Inflammatory macrophage (primary cell): ENCODE data around the gene FIBIN.
"Not testable (repeated sequence)": the region's sequence is repeated elsewhere in the genome, so short reads cannot be mapped to it uniquely, and the experiment has no call there.

Experiments
- DNase-seq, 2 donors: peaks; one replicate each; pipeline ENCODE4 v3.0.0-alpha.2; 2020 to 2022
- total RNA-seq, 18 experiments: gene quantifications; one replicate each; lab custom pipeline; 2026; ENCODE audit warnings: mixed read lengths in 6 of 18, inconsistent platforms in 2 of 18; lab: John Stamatoyannopoulos, UW

Gene FIBIN
- total RNA-seq = 0 to 0.16 (median 0) reads per million in 18 experiments

GRCh38 chr11:26993965-26994457, at the start of gene FIBIN:
Gene FIBIN (plus strand): TSS chr11:26994112. CDS start chr11:26994527, 415 bp downstream.
- DNase-seq = no peak

GRCh38 chr11:26944866-26945664, 48.8 kb upstream of the FIBIN start:
- DNase-seq = no peak

DNA sequence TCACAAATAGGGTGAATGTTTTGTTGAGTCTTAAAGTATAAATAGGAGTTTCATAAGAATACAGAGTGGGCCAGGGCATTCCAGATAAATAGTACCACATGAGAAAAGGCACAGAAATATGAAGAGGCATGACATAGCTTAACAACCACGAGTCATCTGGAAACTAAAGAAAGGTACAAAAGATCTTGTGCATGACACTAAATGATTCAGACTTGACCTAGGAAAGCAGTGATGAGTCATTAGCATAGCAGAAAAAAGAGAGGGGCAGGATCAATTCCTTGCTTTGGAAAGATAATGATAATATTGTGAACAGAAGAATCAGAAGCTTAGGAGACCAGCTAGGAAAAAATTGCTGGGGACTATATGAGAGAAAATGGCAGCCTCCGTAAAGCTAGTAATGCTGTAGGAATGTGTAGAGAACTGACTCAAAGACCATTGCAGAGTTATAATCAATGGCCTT, 47.6 kb upstream of the FIBIN start:
- DNase-seq = no peak

GRCh38 chr11:26947379-26947844, 46.5 kb upstream of the FIBIN start:
- DNase-seq = no peak

DNA sequence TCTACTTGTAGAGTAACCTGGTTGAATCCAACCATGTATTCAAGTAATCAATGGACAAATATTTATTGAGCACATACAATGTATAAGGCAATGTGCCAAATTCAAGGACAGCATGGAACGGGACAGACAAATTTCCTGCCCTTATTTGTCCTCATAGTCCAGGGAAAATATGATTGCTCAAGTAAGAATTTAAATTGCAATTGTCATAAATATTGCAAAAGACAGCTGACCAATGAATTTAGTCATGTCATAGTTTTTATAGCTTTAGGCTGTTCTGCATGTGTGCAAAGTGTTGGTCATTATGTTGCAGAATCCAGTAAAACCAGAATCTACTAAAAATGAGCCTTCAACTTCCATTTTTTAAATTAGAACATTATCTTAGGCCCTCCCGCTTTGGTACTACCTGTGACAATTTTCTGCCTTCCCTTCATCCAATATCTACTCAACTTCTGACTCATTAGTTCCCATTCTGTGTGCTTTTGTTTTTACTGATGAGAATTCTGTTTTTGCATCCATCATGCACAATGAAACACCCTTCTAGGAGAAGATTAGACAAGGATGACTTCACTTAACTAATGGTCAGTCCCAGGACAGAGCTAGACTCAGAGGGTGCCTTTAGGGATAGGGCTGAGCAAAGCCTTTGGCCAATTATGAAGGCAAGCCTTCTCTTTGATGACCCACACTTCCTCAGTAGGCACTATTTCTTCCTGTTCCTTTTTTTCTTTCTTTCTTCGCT, 45.8 kb upstream of the FIBIN start:
- no peak for DNase-seq

- no peak for DNase-seq
Observed at GRCh38 chr11:26948881-26949280, 45.0 kb upstream of the FIBIN start.

- no peak for DNase-seq
Observed at GRCh38 chr11:26949846-26950245, 44.1 kb upstream of the FIBIN start.

DNA sequence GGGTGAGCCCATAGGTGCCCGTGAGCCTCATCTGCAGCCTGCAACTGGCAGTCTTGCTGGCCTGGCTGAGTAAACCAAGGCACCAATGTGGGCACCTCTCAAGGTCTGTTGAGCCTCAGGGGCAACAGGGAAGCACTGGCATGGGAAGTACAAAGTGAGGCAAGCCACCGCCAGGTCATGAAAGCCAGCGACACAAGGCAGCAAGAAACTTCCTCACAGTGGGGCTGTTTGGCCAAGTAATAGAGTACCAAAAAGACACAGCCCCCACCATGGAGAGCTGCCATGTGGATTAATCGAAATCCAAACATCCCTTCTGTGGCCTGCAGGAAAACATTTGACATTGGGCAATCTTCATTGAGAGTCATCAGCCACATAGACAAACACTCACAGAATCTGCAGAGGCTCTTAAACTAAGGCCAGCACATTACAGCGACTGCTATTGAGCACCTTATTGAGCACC, 43.6 kb upstream of the FIBIN start:
- DNase-seq = no peak

DNA sequence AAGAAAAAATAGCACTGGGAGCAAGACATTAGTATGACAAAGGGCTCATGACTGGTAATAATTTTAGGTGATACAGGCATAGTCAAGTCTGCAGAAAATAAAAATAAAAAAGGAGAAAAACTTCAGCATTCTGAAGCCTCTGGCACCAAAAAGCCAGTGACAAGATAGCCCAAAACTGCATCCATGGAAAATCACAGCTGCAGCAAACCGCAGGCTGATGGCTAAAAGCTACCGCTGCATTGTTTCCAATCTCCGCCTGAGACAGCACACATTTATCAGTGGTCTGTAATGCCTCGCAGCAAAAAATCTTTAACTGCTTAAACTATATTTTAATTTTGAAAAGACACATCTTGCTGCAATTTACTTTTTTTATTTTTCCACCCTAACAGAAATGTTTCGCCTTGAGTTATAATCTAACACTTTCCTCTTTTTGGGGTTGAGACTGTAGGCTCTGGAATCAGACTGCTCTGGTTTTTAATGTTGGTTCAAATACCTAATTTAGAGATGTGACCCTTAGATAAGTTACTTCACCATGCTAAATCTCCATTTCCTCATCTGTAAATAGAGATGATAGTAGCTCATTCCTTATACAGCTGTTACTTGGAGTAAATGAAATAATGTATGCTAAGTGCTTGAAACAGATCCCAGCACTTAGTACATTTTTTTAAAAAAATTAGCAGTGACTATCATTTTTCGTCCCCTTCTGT, 42.0 kb upstream of the FIBIN start:
- DNase-seq = no peak

DNA sequence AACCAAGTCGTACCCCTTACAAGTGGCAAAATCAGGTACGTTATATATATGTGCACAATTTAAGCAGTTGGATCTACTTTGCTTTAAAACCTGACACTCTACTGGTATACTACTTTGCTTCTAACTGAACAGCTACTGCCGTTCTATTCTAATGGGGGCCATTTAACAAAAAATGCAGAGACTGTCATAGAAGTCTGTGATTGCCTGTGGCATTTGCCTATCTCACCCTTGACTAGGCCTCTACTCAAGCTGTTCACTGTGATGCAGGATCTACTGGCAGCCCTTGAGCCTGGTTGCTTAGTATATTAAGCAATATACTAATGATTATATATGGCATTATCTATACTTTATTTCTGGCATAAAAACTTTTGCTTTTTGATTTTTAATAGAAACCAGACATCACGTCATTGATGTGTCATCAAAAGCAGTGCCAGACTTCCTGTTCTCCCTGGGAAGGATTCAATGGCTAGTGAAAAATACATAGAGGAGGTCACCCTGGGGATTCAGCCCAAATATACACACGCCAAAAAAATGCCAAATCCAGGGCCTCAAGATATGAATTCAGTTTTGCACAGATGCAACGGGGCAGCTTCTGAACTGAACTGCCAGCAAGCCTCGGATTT, 40.0 kb upstream of the FIBIN start:
- DNase-seq = no peak

DNA sequence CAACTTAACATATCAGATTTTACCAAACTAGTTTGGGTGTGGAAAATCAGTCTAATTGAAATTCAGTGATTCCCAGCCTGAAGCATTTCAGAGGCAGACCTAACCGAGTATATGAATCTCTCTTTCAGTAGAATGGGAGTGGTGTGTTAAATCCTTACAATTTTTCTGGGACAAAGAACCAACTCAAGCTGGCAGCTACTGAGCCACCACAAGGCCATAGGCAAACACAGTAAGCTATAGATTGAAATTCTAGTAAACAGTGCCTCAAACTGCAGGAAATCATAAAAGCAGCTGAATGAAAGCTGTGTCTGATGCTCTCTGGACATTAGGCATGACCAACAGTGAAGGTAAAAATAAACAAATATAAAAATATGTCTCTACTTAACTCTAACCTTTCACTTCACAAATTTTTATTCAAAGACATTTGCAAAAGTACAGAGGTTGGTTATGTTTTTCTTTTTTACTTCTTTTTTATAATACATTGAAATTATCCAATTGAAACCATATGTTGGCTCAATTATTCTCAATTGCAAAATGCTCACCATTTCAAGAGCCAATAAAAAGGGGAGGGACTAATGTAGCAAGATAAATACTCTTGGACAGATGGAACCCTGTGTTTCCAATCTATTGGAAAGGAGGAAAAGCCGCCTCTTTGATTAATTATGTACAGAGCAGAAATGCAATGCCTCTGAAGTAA, 35.8 kb upstream of the FIBIN start:
- DNase-seq = no peak

DNA sequence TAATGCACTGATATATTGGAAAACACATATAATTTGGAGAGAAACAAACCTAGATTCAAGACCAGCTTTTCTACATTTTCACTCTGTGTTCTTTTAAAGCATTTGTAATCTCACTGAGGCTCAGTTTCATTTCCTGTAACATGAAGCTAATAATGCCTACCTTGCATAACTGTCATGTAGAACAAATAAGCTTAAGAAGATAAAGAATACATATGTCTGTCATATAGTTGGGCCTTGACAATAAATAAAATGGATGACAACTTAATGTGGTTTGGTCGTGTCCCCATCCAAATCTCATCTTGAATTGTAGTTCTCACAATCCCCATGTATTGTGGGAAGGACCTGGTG, 35.2 kb upstream of the FIBIN start:
- DNase-seq = no peak

- no peak for DNase-seq
Observed at GRCh38 chr11:26960281-26960680, 33.6 kb upstream of the FIBIN start.

- DNase-seq = no peak
Observed at GRCh38 chr11:26963764-26964163, 30.1 kb upstream of the FIBIN start.

GRCh38 chr11:26964339-26964738, 29.6 kb upstream of the FIBIN start:
- DNase-seq = no peak

GRCh38 chr11:26964847-26965485, 28.9 kb upstream of the FIBIN start:
- not testable (repeated sequence) for DNase-seq

DNA sequence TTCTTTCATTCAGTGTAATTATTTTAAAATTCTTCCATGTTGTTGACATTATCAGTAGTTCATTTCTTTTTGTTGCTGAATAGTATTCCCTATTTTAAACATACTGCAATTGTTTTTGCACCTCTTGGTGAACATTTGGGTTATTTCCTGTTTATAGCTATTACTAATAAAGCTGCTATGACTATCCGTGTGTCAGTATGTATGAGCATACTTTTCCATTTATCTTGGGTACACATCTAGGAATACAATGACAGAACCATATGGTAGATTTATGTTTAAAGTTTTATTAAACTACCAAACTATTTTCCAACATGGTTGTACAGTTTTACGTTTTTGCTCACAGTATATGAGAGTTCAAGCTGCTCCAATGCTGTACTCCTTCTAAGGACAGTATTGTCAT, 22.0 kb upstream of the FIBIN start:
- DNase-seq = no peak

- DNase-seq = no peak
Observed at GRCh38 chr11:26974069-26974783, 19.7 kb upstream of the FIBIN start.

DNA sequence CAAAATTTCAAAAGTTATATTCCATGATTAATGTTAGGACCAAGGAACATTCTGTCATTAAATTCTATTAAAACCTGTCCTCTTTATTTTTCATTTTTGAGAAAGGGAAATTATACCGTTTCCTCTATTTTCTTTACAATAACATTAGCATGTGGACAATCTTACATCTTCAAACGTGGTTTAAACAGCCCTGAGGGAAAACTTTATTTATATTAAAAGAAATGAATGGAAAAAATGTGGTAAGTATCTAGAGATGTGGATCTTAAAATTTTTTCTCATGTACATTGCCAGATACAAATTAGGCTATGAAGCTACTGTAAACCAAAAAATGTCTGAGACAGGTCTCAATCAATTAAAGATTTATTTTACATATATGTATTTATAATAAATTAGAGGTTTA, 18.9 kb upstream of the FIBIN start:
- DNase-seq = no peak

DNA sequence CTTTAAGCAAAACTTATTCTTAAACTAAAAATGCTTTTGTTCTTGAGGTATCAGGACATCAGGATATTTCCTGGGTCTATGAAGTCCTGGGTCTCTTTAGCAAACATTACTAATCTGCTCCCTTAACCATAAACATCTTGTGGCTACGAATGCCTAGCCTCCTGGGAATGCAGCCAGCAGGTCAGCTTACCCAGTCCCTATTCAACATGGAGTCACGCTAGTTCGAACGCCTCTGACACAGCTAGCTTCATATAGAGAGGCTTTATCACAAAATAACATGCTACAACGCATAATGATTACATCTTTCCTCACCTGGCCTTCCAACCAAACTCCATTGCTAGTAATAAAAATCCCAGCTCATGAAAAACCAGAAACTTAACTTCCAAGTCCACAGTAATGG, 17.5 kb upstream of the FIBIN start:
- DNase-seq = no peak

- DNase-seq = not testable (repeated sequence)
Observed at GRCh38 chr11:26977209-26977608, 16.7 kb upstream of the FIBIN start.
